ENCODE measurements around the gene STON1. TPM values are rescaled to one million over a fixed set of nuclear protein-coding genes. Genes with fewer than 3 reads are reported as not detected.
"Not testable (repeated sequence)": the region's sequence is repeated elsewhere in the genome, so short reads cannot be mapped to it uniquely, and the experiment has no call there.

The STON1 gene
- total RNA-seq, 1 donor from 2014 or later: 36.5 TPM

- no peaks in the 10 kb centered on the region for H3K27me3 Mint-ChIP-seq (ENCODE audit: low read depth)
- no peak for TF ChIP-seq CTCF (IDR thresholded peaks at IDR 0.05; ENCODE audit: unreplicated experiment)
- no peaks in the 10 kb centered on the region for H3K4me1 Mint-ChIP-seq
- H3K36me3 Mint-ChIP-seq: peaks cover 14% of the 10 kb centered on the region
- no peak for DNase-seq (ENCODE audit: low spot score in 2 of 2, unreplicated experiment in 2 of 2)
- no peaks in the 10 kb centered on the region for H3K9me3 Mint-ChIP-seq
- no peak overlapping the region for H3K27ac Mint-ChIP-seq
- H3K4me3 Mint-ChIP-seq: no peak overlapping the region
These were observed 75.7 kb downstream of the STON1 start for GRCh38 chr2:48605482-48606175.

- H3K27ac Mint-ChIP-seq: no peak overlapping the region
- no peak for TF ChIP-seq CTCF (IDR thresholded peaks at IDR 0.05; ENCODE audit: unreplicated experiment)
- peaks cover 14% of the 10 kb centered on the region for H3K36me3 Mint-ChIP-seq
- no peaks in the 10 kb centered on the region for H3K4me1 Mint-ChIP-seq
- H3K4me3 Mint-ChIP-seq: no peak overlapping the region
- no peaks in the 10 kb centered on the region for H3K9me3 Mint-ChIP-seq
- no peaks in the 10 kb centered on the region for H3K27me3 Mint-ChIP-seq (ENCODE audit: low read depth)
- no peak for DNase-seq (ENCODE audit: low spot score in 2 of 2, unreplicated experiment in 2 of 2)
These were observed 77.5 kb downstream of the STON1 start for GRCh38 chr2:48607307-48608014.

DNA sequence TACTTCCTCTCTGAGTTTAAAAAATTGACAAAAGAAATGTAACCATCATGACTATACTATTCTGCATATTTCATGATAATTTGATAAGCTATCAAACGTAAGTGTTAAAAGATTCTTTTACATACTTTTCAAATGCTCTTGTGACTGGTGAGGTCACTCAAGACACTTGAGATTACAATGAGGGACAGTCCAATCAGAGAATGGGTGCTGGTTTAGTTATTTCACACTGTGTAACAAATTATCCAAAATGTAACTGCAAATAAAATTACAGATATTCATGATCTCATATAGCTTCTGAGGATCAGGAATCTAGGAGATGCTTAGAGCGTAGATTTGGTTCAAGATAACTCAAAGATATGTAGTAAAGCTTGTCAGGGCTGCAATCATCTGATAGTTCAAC, 83.3 kb downstream of the STON1 start:
- H3K27ac Mint-ChIP-seq: no peak overlapping the region
- TF ChIP-seq CTCF (IDR thresholded peaks at IDR 0.05; ENCODE audit: unreplicated experiment): no peak
- H3K4me1 Mint-ChIP-seq: no peaks in the 10 kb centered on the region
- DNase-seq (ENCODE audit: low spot score in 2 of 2, unreplicated experiment in 2 of 2): no peak
- peaks cover 6% of the 10 kb centered on the region for H3K36me3 Mint-ChIP-seq
- no peak overlapping the region for H3K4me3 Mint-ChIP-seq
- H3K27me3 Mint-ChIP-seq (ENCODE audit: low read depth): no peaks in the 10 kb centered on the region
- peaks cover 10% of the 10 kb centered on the region for H3K9me3 Mint-ChIP-seq

DNA sequence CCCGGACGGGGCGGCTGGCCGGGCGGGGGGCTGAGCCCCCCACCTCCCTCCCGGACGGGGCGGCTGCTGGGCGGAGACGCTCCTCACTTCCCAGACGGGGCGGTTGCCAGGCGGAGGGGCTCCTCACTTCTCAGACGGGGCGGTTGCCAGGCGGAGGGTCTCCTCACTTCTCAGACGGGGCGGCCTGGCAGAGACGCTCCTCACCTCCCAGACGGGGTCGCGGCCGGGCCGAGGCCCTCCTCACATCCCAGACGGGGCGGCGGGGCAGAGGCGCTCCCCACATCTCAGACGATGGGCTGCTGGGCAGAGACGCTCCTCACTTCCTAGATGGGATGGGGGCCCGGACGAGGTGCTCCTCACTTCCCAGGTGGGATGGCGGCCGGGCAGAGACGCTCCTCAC, 84.6 kb downstream of the STON1 start:
- H3K4me1 Mint-ChIP-seq; DNase-seq (ENCODE audit: low spot score in 2 of 2, unreplicated experiment in 2 of 2); H3K36me3 Mint-ChIP-seq; H3K27ac Mint-ChIP-seq; H3K4me3 Mint-ChIP-seq; H3K27me3 Mint-ChIP-seq (ENCODE audit: low read depth): not testable (repeated sequence)
- H3K9me3 Mint-ChIP-seq: peaks cover 10% of the 10 kb centered on the region

DNA sequence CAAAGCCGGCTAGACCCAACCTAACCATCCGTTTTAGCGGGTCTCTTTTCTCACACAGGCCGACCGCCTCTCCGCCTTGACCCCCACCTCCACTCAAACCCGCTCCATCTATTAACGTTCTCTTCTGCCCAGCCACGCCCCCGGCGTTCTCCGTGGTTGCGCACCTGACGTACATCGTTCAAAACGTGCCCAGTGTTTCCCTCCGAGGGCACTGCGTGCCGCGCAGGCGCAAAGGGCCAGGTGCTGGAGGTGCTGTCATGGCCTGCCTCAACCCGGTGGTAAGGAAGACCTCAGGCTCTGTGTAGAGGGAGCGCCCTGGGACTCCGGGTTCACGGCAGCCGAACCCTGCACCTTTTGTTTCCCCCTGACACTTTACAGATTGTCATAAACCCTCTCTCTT, 87.7 kb downstream of the STON1 start, which contains the start of gene GTF2A1L:
Gene GTF2A1L (plus strand): TSS at position 239 of the 400 bp plus-strand sequence. CDS start 19 bp downstream, at position 258.
- Mint-ChIP-seq H3K27me3 (ENCODE audit: low read depth) (no peaks in the 10 kb centered on the region), H3K9me3 (peaks cover 10% of the 10 kb centered on the region), H3K4me1 (no peaks in the 10 kb centered on the region), H3K4me3 (no peak within 1 kb of the TSS), H3K27ac (no peak within 1 kb of the TSS), H3K36me3 (peaks cover 6% of the 10 kb centered on the region)
- DNase-seq (ENCODE audit: low spot score in 2 of 2, unreplicated experiment in 2 of 2): no peak
- TF ChIP-seq CTCF (IDR thresholded peaks at IDR 0.05; ENCODE audit: unreplicated experiment): no peak

DNA sequence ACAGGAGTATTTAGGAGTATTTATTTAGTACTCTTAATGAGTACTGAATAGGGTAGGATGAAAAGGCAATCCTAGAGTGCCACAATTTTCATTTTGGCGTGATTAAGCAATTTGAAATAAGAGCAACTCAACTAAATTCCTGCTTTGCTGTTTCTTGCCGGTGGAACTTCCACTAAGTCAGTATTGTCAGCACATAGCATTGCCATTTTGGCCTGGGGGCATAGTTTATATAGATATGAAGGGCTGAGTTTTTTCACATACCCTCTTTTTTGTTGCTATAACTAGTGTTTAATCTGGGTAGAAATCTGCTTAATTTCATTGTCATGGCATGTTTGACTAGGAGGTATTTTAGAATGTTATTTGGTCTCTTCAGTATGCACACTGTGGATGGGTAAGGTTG, 89.6 kb downstream of the STON1 start:
- H3K36me3 Mint-ChIP-seq: no peaks in the 10 kb centered on the region
- no peaks in the 10 kb centered on the region for H3K4me1 Mint-ChIP-seq
- no peak overlapping the region for H3K4me3 Mint-ChIP-seq
- H3K9me3 Mint-ChIP-seq: peaks cover 9% of the 10 kb centered on the region
- no peak overlapping the region for H3K27ac Mint-ChIP-seq
- DNase-seq (ENCODE audit: low spot score in 2 of 2, unreplicated experiment in 2 of 2): no peak
- H3K27me3 Mint-ChIP-seq (ENCODE audit: low read depth): no peaks in the 10 kb centered on the region
- no peak for TF ChIP-seq CTCF (IDR thresholded peaks at IDR 0.05; ENCODE audit: unreplicated experiment)
